HepG2 (cell line): ENCODE results near the gene RAP2A. TPM values are rescaled to one million over a fixed set of nuclear protein-coding genes. Genes with fewer than 3 reads are reported as not detected.
A peak's percentile ranks its signal among the peaks of the same experiment; 100 is the strongest.

Experiments
- BRD4 ChIP-seq: sonication (generic); formaldehyde crosslinking; IDR thresholded peaks from 2 replicates; pipeline ENCODE4 v1.4.0; 2020; ENCODE audit warnings: missing genetic modification reagents
- GTF2F1 ChIP-seq: fragments of 150-350 bp; IDR thresholded peaks from 2 replicates; pipeline ENCODE4 v1.6.1; 2014; ENCODE audit warnings: low read length
- HNRNPH1 ChIP-seq: fragments of 200-400 bp; formaldehyde crosslinking; optimal IDR thresholded peaks from 2 replicates; pipeline ENCODE3; 2017; ENCODE audit warnings: mild to moderate bottlenecking, low read depth, low read length
- IKZF1 ChIP-seq: fragments of 450-650 bp; IDR thresholded peaks from 2 replicates; pipeline ENCODE4 v1.7.1; 2016
- NFYB ChIP-seq: sonication (generic); formaldehyde crosslinking; IDR thresholded peaks from 2 replicates; pipeline ENCODE4 v1.4.0; 2020; ENCODE audit warnings: missing genetic modification reagents
- PAWR ChIP-seq: sonication (generic); formaldehyde crosslinking; IDR thresholded peaks from 2 replicates; pipeline ENCODE4 v1.4.0; 2020; ENCODE audit warnings: missing genetic modification reagents, mild to moderate bottlenecking, borderline replicate concordance
- PREB ChIP-seq: sonication (generic); formaldehyde crosslinking; IDR thresholded peaks from 2 replicates; pipeline ENCODE4 v1.4.0; 2020; ENCODE audit warnings: missing genetic modification reagents
- RARA ChIP-seq: IDR thresholded peaks from 2 replicates; pipeline ENCODE4 v1.6.1; 2016; ENCODE audit warnings: missing genetic modification reagents, missing compliant biosample characterization
- SIX1 ChIP-seq: sonication (generic); formaldehyde crosslinking; IDR thresholded peaks from 2 replicates; pipeline ENCODE4 v1.4.0; 2020; ENCODE audit warnings: missing genetic modification reagents, borderline replicate concordance
- SOX13 ChIP-seq, 3 experiments: fragments of 450-650 bp in 1 of 3; sonication (generic) in 1 of 3; formaldehyde crosslinking in 1 of 3; IDR thresholded peaks in 2 of 3; conservative IDR thresholded peaks in 1 of 3; 2 replicates each; pipeline versions ENCODE4 v1.5.0 to v1.6.1; 2016 to 2020; ENCODE audit warnings: antibody characterized with exemption in 1 of 3, mild to moderate bottlenecking in 1 of 3, missing compliant biosample characterization in 1 of 3, missing genetic modification reagents in 1 of 3, moderate library complexity in 1 of 3
- THAP11 ChIP-seq: IDR thresholded peaks from 2 replicates; pipeline ENCODE4 v1.6.1; 2016; ENCODE audit warnings: missing biosample characterization, missing genetic modification reagents
- ZFP36 ChIP-seq: fragments of 150-350 bp; IDR thresholded peaks from 2 replicates; pipeline ENCODE4 v1.6.1; 2018; ENCODE audit warnings: borderline replicate concordance, low read length, low read depth; ENCODE audit not compliant: partially characterized antibody
- ZNF136 ChIP-seq: sonication (generic); formaldehyde crosslinking; IDR thresholded peaks from 2 replicates; pipeline ENCODE4 v1.8.1; 2022; ENCODE audit warnings: low read depth, mild to moderate bottlenecking, moderate library complexity, missing genetic modification reagents
- ZNF180 ChIP-seq: sonication (generic); formaldehyde crosslinking; IDR thresholded peaks from 2 replicates; pipeline ENCODE4 v1.4.0; 2020; ENCODE audit warnings: low read depth, missing genetic modification reagents, borderline replicate concordance
- ZNF256 ChIP-seq: sonication (generic); formaldehyde crosslinking; conservative IDR thresholded peaks from 2 replicates; pipeline ENCODE4 v1.4.0; 2020; ENCODE audit warnings: missing genetic modification reagents
- ZNF276 ChIP-seq: sonication (generic); formaldehyde crosslinking; IDR thresholded peaks from 2 replicates; pipeline ENCODE4 v1.4.0; 2020; ENCODE audit warnings: mild to moderate bottlenecking, low read depth, missing genetic modification reagents
- ZNF333 ChIP-seq: sonication (generic); formaldehyde crosslinking; IDR thresholded peaks from 2 replicates; pipeline ENCODE4 v1.4.0; 2020; ENCODE audit warnings: mild to moderate bottlenecking, missing genetic modification reagents, borderline replicate concordance
- ZNF550 ChIP-seq: sonication (generic); formaldehyde crosslinking; IDR thresholded peaks from 2 replicates; pipeline ENCODE4 v1.4.0; 2020; ENCODE audit warnings: mild to moderate bottlenecking, missing genetic modification reagents, borderline replicate concordance
- ZNF644 ChIP-seq: IDR thresholded peaks from 2 replicates; pipeline ENCODE4 v1.6.1; 2016; ENCODE audit warnings: low read depth
- polyA plus RNA-seq, 8 experiments: library from polyadenylated mRNA; depleted of rRNA in 3 of 8; stranded (reverse) in 7 of 8; unstranded in 1 of 8; fragments of >200 nt; fragmentation: Illumina TruSeq in 4 of 8; extraction: Trizol in 4 of 8; gene quantifications; 2 replicates each; pipeline versions ENCODE4 v1.2.1 to v1.2.3, GENCODE V29; 2011 to 2016; ENCODE audit warnings: low read depth in 4 of 8, missing spikeins in 1 of 8, mixed read lengths in 1 of 8; ENCODE audit not compliant: insufficient read depth in 1 of 8
- total RNA-seq, 5 experiments: library from RNA; depleted of rRNA; stranded (reverse); fragments of >200 nt; fragmentation: Illumina TruSeq; extraction: Trizol; gene quantifications; 2 replicates each; pipeline ENCODE4 v1.2.3, GENCODE V29; 2016; ENCODE audit warnings: low read depth in 1 of 5
- TF ChIP-seq, protein P1 (sequence below): sonication (generic); formaldehyde crosslinking; IDR thresholded peaks from 2 replicates; pipeline ENCODE4 v1.4.0; 2020; ENCODE audit warnings: mild to moderate bottlenecking, missing genetic modification reagents, borderline replicate concordance

Gene RAP2A
- total and polyA plus RNA-seq, 2 of the 13 experiments (the other 11 are each of a cell fraction or from before 2014, with no cell fraction given), result 9.9 to 23.1 TPM

GRCh38 chr13:97432917-97433726 is 847 bp upstream of the RAP2A start (continued):
- TF ChIP-seq SOX13 (IDR thresholded peaks at IDR 0.05) (no peak), SOX13 (CRISPR knock-in tag; conservative IDR thresholded peaks at IDR 0.05 in 1 of 2, IDR thresholded peaks at IDR 0.05 in 1 of 2) (peak in 1 of 2 experiments; percentile 19; a peak in 1 of 4 replicates), ZFP36 (no peak), ZNF256 (CRISPR knock-in tag) (no peak), ZNF136 (CRISPR knock-in tag) (no peak), IKZF1 (no peak), BRD4 (CRISPR knock-in tag) (no peak), THAP11 (CRISPR knock-in tag) (peak; percentile 86), SIX1 (CRISPR knock-in tag) (no peak), HNRNPH1 (no peak), NFYB (CRISPR knock-in tag) (peak; percentile 95), RARA (CRISPR knock-in tag) (no peak), GTF2F1 (no peak), ZNF276 (CRISPR knock-in tag) (no peak), ZNF550 (CRISPR knock-in tag) (no peak), PREB (no peak), ZNF333 (CRISPR knock-in tag) (no peak), ZNF644 (CRISPR knock-in tag) (no peak), ZNF180 (CRISPR knock-in tag) (no peak; the same call in 1 of the 2 replicates), PAWR (CRISPR knock-in tag) (no peak)
- TF ChIP-seq, protein P1, sequence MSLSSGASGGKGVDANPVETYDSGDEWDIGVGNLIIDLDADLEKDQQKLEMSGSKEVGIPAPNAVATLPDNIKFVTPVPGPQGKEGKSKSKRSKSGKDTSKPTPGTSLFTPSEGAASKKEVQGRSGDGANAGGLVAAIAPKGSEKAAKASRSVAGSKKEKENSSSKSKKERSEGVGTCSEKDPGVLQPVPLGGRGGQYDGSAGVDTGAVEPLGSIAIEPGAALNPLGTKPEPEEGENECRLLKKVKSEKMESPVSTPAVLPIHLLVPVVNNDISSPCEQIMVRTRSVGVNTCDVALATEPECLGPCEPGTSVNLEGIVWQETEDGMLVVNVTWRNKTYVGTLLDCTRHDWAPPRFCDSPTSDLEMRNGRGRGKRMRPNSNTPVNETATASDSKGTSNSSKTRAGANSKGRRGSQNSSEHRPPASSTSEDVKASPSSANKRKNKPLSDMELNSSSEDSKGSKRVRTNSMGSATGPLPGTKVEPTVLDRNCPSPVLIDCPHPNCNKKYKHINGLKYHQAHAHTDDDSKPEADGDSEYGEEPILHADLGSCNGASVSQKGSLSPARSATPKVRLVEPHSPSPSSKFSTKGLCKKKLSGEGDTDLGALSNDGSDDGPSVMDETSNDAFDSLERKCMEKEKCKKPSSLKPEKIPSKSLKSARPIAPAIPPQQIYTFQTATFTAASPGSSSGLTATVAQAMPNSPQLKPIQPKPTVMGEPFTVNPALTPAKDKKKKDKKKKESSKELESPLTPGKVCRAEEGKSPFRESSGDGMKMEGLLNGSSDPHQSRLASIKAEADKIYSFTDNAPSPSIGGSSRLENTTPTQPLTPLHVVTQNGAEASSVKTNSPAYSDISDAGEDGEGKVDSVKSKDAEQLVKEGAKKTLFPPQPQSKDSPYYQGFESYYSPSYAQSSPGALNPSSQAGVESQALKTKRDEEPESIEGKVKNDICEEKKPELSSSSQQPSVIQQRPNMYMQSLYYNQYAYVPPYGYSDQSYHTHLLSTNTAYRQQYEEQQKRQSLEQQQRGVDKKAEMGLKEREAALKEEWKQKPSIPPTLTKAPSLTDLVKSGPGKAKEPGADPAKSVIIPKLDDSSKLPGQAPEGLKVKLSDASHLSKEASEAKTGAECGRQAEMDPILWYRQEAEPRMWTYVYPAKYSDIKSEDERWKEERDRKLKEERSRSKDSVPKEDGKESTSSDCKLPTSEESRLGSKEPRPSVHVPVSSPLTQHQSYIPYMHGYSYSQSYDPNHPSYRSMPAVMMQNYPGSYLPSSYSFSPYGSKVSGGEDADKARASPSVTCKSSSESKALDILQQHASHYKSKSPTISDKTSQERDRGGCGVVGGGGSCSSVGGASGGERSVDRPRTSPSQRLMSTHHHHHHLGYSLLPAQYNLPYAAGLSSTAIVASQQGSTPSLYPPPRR (CRISPR knock-in tag), result no peak
